HG03025 (cell line): ENCODE measurements around the gene SLC4A3.
"Not testable (repeated sequence)": the region's sequence is repeated elsewhere in the genome, so short reads cannot be mapped to it uniquely, and the experiment has no call there.

ENCODE experiments used
- ATAC-seq: cut with Tn5 transposase; IDR thresholded peaks from one replicate; pipeline ENCODE4 v1.9.1; 2021; ENCODE audit warnings: mild to moderate bottlenecking, moderate library complexity; ENCODE audit not compliant: unreplicated experiment, low FRiP score

Gene SLC4A3

GRCh38 chr2:219672406-219672805, 45.0 kb downstream of the SLC4A3 start:
- ATAC-seq: no peak

GRCh38 chr2:219675221-219675620, 47.8 kb downstream of the SLC4A3 start:
- ATAC-seq: no peak

GRCh38 chr2:219676586-219676985, 49.2 kb downstream of the SLC4A3 start:
- no peak for ATAC-seq

- no peak for ATAC-seq
These were observed 51.6 kb downstream of the SLC4A3 start for GRCh38 chr2:219679041-219679440.

- ATAC-seq: no peak
These were observed 52.1 kb downstream of the SLC4A3 start for GRCh38 chr2:219679571-219679970.

- no peak for ATAC-seq
These were observed 53.7 kb downstream of the SLC4A3 start for GRCh38 chr2:219680958-219681693.

- no peak for ATAC-seq
These were observed 54.4 kb downstream of the SLC4A3 start for GRCh38 chr2:219681694-219682300.

- not testable (repeated sequence) for ATAC-seq
These were observed 56.0 kb downstream of the SLC4A3 start for GRCh38 chr2:219683474-219683873.

- peak; percentile 93 for ATAC-seq
These were observed 57.6 kb downstream of the SLC4A3 start for GRCh38 chr2:219684721-219685689.

- no peak for ATAC-seq
These were observed 59.8 kb downstream of the SLC4A3 start for GRCh38 chr2:219687272-219687671.

- no peak for ATAC-seq
These were observed 60.6 kb downstream of the SLC4A3 start for GRCh38 chr2:219687882-219688559.

- no peak for ATAC-seq
These were observed 61.4 kb downstream of the SLC4A3 start for GRCh38 chr2:219688560-219689445.

- no peak for ATAC-seq
These were observed 62.5 kb downstream of the SLC4A3 start for GRCh38 chr2:219689676-219690628.

- ATAC-seq: no peak
These were observed 64.1 kb downstream of the SLC4A3 start for GRCh38 chr2:219691571-219691970.
